GM18498 (cell line): ENCODE results near the gene CAMP.
"Not testable (repeated sequence)": the region's sequence is repeated elsewhere in the genome, so short reads cannot be mapped to it uniquely, and the experiment has no call there.

Source experiments
- ATAC-seq: cut with Tn5 transposase; IDR thresholded peaks from one replicate; pipeline ENCODE4 v1.9.1; 2021; ENCODE audit warnings: mild to moderate bottlenecking, moderate library complexity; ENCODE audit not compliant: unreplicated experiment

The CAMP gene

GRCh38 chr3:48222616-48223513 is at the start of gene CAMP:
Gene CAMP, plus strand, starts transcription at chr3:48223495. Its CDS starts 17 bp downstream, at chr3:48223512.
- peak; percentile 71 for ATAC-seq

- no peak for ATAC-seq
These were observed 45.2 kb upstream of the CAMP start for GRCh38 chr3:48178072-48178471.

- no peak for ATAC-seq
These were observed 43.3 kb upstream of the CAMP start for GRCh38 chr3:48180021-48180420.

- ATAC-seq, result no peak
These were observed 42.6 kb upstream of the CAMP start for GRCh38 chr3:48180531-48181253.

- ATAC-seq, result no peak
These were observed 39.0 kb upstream of the CAMP start for GRCh38 chr3:48184299-48184698.

GRCh38 chr3:48185129-48185528 is 38.2 kb upstream of the CAMP start:
- no peak for ATAC-seq

GRCh38 chr3:48186631-48187300 is 36.5 kb upstream of the CAMP start:
- no peak for ATAC-seq

- no peak for ATAC-seq
These were observed 36.1 kb upstream of the CAMP start for GRCh38 chr3:48187301-48187578.

- ATAC-seq, result peak; percentile 37
These were observed 35.6 kb upstream of the CAMP start for GRCh38 chr3:48187579-48188265.

GRCh38 chr3:48188266-48189201 is 34.8 kb upstream of the CAMP start, which contains the start of gene CDC25A:
Gene CDC25A, minus strand, starts transcription at chr3:48188417. Its CDS starts 470 bp downstream, at chr3:48187947.
- peak; percentile 93 for ATAC-seq

- ATAC-seq, result no peak
These were observed 34.0 kb upstream of the CAMP start for GRCh38 chr3:48189321-48189720.

- no peak for ATAC-seq
These were observed 32.4 kb upstream of the CAMP start for GRCh38 chr3:48190911-48191310.

GRCh38 chr3:48194446-48195071 is 28.7 kb upstream of the CAMP start:
- ATAC-seq, result no peak

GRCh38 chr3:48196611-48197010 is 26.7 kb upstream of the CAMP start:
- ATAC-seq, result no peak

GRCh38 chr3:48199117-48199516 is 24.2 kb upstream of the CAMP start:
- ATAC-seq, result no peak

- no peak for ATAC-seq
These were observed 20.7 kb upstream of the CAMP start for GRCh38 chr3:48202632-48203031.

GRCh38 chr3:48208076-48208475 is 15.2 kb upstream of the CAMP start:
- ATAC-seq, result no peak

- no peak for ATAC-seq
These were observed 13.8 kb upstream of the CAMP start for GRCh38 chr3:48209445-48209844.

GRCh38 chr3:48210534-48210933 is 12.8 kb upstream of the CAMP start:
- not testable (repeated sequence) for ATAC-seq
